Measurements from ENCODE around the gene TRPC4. TPM values are rescaled to one million over a fixed set of nuclear protein-coding genes. Genes with fewer than 3 reads are reported as not detected.
"Not testable (repeated sequence)": the region's sequence is repeated elsewhere in the genome, so short reads cannot be mapped to it uniquely, and the experiment has no call there.

TRPC4 gene
- total RNA-seq, 1 donor from 2014 or later, result 8.1 TPM

- no peaks in the 10 kb centered on the region for H3K4me1 ChIP-seq
- no peaks in the 10 kb centered on the region for H3K9me3 ChIP-seq
- H3K4me3 ChIP-seq, result no peak overlapping the region
- H3K27ac ChIP-seq, result no peak overlapping the region
- TF ChIP-seq CTCF (IDR thresholded peaks at IDR 0.05), result no peak
- H3K36me3 ChIP-seq, result no peaks in the 10 kb centered on the region
- no peak for DNase-seq (ENCODE audit: low spot score in 2 of 2)
- H3K27me3 ChIP-seq, result no peaks in the 10 kb centered on the region
- intact Hi-C loops (cut with DNase I), result no loop called here
Observed at GRCh38 chr13:37835392-37835791, 34.2 kb downstream of the TRPC4 start.

GRCh38 chr13:37833411-37833810, 36.2 kb downstream of the TRPC4 start:
- DNase-seq (ENCODE audit: low spot score in 2 of 2), result no peak
- Histone ChIP-seq H3K27ac (no peak overlapping the region), H3K4me3 (no peak overlapping the region), H3K36me3 (no peaks in the 10 kb centered on the region), H3K27me3 (no peaks in the 10 kb centered on the region), H3K9me3 (no peaks in the 10 kb centered on the region), H3K4me1 (no peaks in the 10 kb centered on the region)
- no peak for TF ChIP-seq CTCF (IDR thresholded peaks at IDR 0.05)
- intact Hi-C loops (cut with DNase I), result no loop called here

GRCh38 chr13:37816276-37816675, 53.3 kb downstream of the TRPC4 start:
- no peaks in the 10 kb centered on the region for H3K4me1 ChIP-seq
- DNase-seq (ENCODE audit: low spot score in 2 of 2), result no peak
- no peak overlapping the region for H3K4me3 ChIP-seq
- no peak overlapping the region for H3K27ac ChIP-seq
- no peaks in the 10 kb centered on the region for H3K27me3 ChIP-seq
- intact Hi-C loops (cut with DNase I), result no loop called here
- TF ChIP-seq CTCF (IDR thresholded peaks at IDR 0.05), result no peak
- H3K9me3 ChIP-seq, result peaks cover 0 to 20% of the 10 kb centered on the region in 2 donors
- H3K36me3 ChIP-seq, result no peaks in the 10 kb centered on the region

- no peak overlapping the region for H3K27ac ChIP-seq
- intact Hi-C loops (cut with DNase I), result no loop called here
Observed at GRCh38 chr13:37811441-37811840, 58.1 kb downstream of the TRPC4 start.

GRCh38 chr13:37806666-37807065, 62.9 kb downstream of the TRPC4 start:
- intact Hi-C loops (cut with DNase I), result no loop called here
- H3K9me3 ChIP-seq, result no peaks in the 10 kb centered on the region
- no peaks in the 10 kb centered on the region for H3K36me3 ChIP-seq
- no peak overlapping the region for H3K27ac ChIP-seq
- TF ChIP-seq CTCF (IDR thresholded peaks at IDR 0.05), result no peak
- no peaks in the 10 kb centered on the region for H3K27me3 ChIP-seq
- DNase-seq (ENCODE audit: low spot score in 2 of 2), result no peak
- no peak overlapping the region for H3K4me3 ChIP-seq
- H3K4me1 ChIP-seq, result no peaks in the 10 kb centered on the region

More at GRCh38 chr13:37811441-37811840, 58.1 kb downstream of the TRPC4 start:
- no peak for TF ChIP-seq CTCF (IDR thresholded peaks at IDR 0.05)
- H3K36me3 ChIP-seq, result no peaks in the 10 kb centered on the region
- H3K4me1 ChIP-seq, result no peaks in the 10 kb centered on the region
- DNase-seq (ENCODE audit: low spot score in 2 of 2), result no peak
- H3K4me3 ChIP-seq, result no peak overlapping the region
- H3K9me3 ChIP-seq, result peaks cover 0 to 13% of the 10 kb centered on the region in 2 donors
- no peaks in the 10 kb centered on the region for H3K27me3 ChIP-seq

- H3K4me3 ChIP-seq, result no peak overlapping the region
- no peaks in the 10 kb centered on the region for H3K4me1 ChIP-seq
- intact Hi-C loops (cut with DNase I), result no loop called here
- no peaks in the 10 kb centered on the region for H3K9me3 ChIP-seq
- no peak for TF ChIP-seq CTCF (IDR thresholded peaks at IDR 0.05)
- DNase-seq (ENCODE audit: low spot score in 2 of 2), result no peak
- no peaks in the 10 kb centered on the region for H3K27me3 ChIP-seq
- no peak overlapping the region for H3K27ac ChIP-seq
- no peaks in the 10 kb centered on the region for H3K36me3 ChIP-seq
Observed at GRCh38 chr13:37797631-37798030, 71.9 kb downstream of the TRPC4 start.

- H3K36me3 ChIP-seq; H3K27ac ChIP-seq; DNase-seq (ENCODE audit: low spot score in 2 of 2); H3K4me3 ChIP-seq; H3K27me3 ChIP-seq; H3K9me3 ChIP-seq; intact Hi-C loops (cut with DNase I); H3K4me1 ChIP-seq: not testable (repeated sequence)
Observed at GRCh38 chr13:37796795-37797194, 72.8 kb downstream of the TRPC4 start.
